HUDEP-2 (cell line): ENCODE measurements around the gene SLC16A3.
A peak's percentile ranks its signal among the peaks of the same experiment; 100 is the strongest.

ENCODE experiments used
- DNase-seq, 76 experiments: peaks; one replicate each; lab custom pipeline; 2025; ENCODE audit not compliant: unreplicated experiment in 76 of 76; lab: John Stamatoyannopoulos, UW

Gene SLC16A3

DNA sequence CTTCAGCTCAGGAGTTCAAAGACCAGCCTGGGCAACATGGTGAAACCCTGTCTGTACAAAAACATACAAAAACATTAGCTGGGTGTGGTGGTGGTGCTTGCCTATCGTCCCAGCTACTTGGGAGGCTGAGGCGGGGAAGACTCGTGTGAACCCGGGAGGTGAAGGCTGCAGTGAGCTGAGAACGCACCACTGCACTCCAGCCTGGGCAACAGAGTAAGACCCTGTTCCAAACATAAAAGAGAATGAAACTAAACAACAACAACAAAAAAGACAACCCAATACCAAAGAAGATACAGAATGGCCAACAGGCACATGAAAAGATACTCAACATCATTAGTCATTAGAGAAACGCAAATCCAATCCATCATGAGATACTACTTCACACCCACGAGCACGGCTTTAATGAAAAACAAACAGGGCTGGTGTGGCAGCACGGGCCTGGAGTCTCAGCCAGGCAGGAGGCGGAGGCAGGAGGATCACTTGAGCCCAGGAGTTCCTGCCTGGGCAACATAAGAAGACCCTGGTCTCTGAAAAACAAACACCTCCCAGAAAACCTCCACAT, 7.4 kb upstream of the SLC16A3 start:
- DNase-seq, result no peak

DNA sequence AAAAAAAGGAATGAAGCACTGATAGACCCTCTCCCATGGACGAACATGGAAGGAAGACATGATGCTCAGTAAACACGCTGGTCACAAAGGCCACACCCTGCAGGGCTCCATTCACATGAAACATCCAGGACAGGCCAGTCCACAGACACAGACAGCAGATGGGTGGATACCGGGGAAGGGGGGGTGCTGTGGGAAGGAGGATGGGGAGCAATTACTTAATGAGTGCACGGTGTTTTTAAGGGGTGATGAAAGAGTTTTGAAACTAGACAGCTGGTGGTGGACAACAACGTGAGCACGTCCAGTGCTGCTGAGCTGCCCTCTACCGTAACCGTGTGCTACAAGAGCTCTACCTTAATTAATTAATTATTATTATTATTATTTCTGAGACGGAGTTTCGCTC, 6.0 kb upstream of the SLC16A3 start:
- DNase-seq, result no peak

GRCh38 chr17:82223517-82223916, 5.3 kb upstream of the SLC16A3 start:
- DNase-seq, result no peak

DNA sequence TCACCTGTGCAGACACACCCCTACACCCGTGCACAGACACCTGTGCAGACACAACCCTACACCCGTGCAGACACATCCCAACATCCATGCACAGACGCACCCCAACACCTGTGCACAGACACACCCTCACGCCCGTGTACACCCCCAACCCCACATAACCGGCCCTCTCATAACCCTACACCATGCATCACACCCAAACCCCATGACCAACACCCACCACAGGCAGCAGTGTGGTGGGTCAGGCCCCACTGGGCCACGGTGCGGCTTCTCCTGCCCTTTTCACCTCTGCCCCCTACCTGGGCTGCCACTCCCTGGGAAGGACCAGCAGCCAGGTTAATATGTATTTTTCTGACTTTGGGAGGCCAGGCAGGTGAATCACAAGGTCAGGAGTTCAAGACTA, 4.2 kb upstream of the SLC16A3 start:
- DNase-seq, result no peak

GRCh38 chr17:82225368-82226029, 3.3 kb upstream of the SLC16A3 start:
- DNase-seq, result no peak

GRCh38 chr17:82226146-82226808, 2.6 kb upstream of the SLC16A3 start:
- DNase-seq, result no peak

- no peak for DNase-seq
These were observed 1.8 kb upstream of the SLC16A3 start for GRCh38 chr17:82226809-82227628.

DNA sequence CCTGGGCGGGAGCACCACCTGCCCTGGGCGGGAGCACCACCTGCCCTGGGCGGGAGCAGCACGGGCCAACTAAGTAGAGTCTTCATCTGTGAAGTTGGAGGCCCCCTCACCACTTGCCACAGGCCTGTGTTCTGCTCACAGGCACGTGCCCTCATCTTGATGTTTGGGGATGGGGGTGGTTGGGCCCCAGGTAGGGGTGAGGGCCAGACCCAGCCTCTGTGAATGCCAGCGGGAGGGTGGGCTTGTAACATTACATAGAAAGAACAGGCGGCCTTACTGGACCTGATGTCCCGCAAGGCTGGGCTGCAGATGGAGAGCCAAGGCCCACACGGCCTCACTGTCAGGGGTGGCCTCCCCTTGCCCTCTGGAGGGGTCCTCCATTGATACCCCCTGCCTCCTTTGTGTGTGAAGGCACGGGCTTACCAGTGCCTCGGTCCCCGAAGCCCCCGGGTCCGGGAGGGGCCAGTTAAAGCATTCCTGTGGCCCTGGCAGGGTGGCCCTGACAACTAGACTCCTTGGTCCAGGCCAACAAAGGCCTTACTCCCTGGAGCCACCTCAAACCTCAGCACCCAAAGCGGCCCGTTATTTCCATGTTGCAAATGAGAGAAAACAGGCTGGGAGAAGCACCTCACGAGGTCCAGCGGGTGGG, 1.1 kb upstream of the SLC16A3 start:
- DNase-seq, result no peak

DNA sequence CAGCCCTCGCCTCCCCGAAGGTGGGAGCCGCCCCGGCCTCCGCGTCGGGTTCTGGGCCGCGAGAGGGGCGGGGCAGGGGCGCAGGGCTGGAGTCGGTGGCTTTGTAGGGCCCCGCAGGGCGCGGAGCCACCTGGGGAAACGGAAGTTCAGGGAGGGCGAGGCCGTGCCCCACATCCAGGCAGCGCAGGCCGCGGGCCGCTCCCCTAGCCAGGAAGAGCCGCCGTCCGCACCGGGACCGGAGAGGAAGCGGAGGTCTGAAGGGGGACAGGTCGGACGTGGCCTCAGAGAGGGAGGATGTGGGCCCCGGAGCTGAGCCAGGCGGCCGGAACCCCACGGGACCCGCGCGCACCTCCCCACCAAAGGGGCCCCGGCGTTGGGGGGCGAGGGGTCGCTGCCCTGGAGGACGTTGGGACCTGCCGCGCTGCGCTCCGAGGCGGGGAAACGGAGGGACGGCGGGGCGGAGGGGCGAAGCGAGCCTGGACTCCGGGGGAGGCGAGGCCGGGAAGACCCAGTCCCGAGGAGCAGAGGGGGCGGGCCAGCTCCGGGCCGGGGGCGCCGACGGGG, 482 bp upstream of the SLC16A3 start:
- peak in 8 of 76 experiments; percentile 6 to 72 (median 28) for DNase-seq

DNA sequence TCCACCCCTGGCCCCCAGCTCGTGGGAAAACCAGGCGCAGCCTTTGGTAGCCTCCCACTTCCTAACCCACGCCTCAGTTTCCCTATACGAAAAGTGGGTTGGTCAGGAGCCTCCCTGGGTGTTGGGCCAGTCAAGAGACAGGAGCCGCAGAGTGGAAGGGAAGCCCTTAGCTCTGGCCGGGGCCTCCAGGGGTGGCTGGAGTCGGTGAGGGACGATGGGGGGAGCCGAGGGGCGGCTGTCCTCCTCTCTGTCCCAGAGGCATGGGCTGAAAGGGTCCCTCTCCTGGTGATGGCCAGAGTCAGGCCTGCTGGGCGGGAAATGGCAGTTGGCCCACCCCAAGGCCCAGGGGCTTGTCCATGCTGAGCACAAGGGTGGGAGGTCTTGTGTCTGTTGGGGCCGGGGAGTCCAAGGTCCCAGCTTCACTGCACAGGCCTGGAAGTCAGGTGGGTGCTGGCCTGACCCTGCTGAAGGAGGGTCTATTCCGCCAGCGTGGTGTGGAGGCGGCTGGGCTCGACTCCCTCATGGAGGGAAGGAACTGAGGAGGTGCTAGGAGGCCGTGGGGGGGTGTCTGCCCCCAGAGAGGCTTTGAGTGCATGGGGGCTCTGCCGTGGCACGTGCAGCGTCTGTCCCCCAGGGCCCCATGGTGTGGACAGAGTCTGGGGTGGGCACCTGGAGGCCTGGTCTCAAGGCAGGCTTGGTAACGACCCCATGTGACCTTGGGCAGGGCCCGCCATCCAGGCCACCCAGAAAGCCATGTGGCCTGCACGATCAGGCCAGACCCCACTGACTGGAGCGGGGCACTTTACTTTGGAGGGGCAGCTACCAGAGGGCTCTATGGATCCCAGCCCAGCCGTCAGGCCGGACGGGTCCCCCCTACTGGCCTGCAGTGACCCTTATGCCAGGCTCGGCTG, 1.1 kb downstream of the SLC16A3 start:
- peak in 1 of 76 experiments; percentile 57 for DNase-seq

DNA sequence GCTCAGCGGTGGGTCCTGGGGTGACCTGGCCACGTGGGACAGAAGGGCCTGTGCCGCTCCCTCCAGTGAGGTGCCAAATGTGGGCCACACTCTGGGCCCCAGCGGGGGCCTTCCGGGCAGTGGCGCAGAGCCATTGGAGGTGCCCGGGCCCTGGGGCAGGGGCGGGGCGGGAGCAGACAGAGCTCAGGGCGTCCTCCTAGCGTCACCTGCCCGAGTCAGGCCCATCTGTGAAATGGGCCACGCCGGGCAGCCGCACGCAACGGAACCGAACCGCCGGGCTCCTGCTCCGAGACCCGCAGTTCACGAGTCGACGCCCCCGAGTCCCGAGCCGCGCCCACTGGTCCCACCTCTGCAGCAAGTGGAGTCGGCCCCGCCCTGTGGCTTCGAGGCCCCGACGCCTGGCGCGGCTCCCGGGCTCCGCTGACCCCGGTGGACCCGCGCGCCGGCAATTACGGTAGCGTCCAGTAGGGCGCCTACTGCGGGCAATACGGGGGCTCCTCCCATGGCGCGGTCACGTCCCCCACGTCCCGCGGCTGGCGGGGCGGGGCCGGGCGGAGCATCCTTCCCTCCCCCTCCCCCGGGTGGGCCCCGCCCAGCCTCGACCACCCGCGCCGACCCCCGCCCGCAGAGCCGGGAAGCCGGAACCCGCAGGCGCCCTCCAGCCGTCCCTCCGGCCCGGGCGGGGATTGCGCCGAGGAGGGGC, 1.9 kb downstream of the SLC16A3 start:
- DNase-seq, result peak in 71 of 76 experiments; percentile 15 to 90 (median 67)

- no peak for DNase-seq
These were observed 2.4 kb downstream of the SLC16A3 start for GRCh38 chr17:82231312-82231561.

DNA sequence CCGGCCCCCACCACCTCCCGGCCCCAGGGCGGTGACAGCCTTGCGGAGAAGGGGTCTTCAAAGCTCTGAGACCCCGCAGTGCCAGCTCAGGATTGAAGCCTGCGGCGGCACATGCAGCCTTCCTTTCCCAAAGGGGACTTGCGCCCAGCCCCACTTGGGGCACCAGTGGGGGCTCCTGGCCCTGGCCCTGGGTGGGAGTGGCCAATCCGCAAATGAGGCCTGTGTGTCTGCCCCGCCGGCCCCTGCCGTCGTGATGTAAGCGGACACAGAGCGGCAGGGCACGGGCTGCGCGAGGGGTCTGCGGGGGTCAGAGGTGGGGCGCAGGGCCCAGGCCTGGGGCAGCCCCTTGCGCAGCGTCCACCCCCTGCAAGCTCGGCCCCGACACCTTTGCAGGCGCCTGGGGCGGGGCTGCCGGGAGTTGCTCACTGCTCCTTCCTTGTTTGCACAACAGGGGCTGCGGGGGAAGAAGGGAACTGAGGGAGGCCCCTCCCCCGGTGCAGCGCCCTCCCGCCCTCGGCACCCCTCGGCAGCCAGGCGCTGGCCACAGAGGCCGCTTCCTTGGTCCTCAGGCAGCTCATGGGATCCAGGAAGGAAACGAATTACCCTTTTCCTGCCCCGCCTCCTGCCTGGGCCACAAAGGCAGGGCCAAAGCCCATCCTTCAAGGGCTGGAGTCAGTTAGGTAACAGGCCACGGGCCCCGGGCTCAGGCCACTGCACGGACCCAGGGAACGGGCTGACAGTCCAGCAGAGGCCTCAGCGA, 2.9 kb downstream of the SLC16A3 start:
- DNase-seq, result no peak

DNA sequence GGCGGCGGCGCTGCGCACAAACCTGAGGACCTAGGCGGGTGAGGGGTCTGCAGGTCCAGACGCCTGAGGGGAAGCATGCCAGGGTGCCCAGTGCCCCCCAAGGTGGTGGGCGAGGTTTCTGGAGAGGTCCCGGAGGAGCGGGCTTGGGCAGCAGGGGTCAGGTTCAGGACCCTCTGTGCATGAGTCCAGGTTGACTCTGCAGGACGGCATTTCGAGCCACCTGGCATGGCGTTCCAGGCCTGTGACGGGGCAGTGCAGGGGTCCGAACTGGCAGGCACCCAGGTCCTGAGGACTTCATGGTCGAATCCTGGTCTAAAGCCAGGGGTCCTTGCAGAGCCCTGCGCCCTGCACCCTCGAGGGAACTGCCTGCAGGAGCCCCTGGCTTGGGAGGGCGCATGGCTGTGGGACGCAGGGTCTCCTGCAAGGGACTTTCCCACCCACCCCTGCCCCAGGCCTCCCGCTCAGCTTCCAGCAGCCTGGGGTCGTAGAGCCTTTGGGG, 3.5 kb downstream of the SLC16A3 start:
- no peak for DNase-seq

- DNase-seq, result no peak
These were observed 4.3 kb downstream of the SLC16A3 start for GRCh38 chr17:82232876-82233785.

DNA sequence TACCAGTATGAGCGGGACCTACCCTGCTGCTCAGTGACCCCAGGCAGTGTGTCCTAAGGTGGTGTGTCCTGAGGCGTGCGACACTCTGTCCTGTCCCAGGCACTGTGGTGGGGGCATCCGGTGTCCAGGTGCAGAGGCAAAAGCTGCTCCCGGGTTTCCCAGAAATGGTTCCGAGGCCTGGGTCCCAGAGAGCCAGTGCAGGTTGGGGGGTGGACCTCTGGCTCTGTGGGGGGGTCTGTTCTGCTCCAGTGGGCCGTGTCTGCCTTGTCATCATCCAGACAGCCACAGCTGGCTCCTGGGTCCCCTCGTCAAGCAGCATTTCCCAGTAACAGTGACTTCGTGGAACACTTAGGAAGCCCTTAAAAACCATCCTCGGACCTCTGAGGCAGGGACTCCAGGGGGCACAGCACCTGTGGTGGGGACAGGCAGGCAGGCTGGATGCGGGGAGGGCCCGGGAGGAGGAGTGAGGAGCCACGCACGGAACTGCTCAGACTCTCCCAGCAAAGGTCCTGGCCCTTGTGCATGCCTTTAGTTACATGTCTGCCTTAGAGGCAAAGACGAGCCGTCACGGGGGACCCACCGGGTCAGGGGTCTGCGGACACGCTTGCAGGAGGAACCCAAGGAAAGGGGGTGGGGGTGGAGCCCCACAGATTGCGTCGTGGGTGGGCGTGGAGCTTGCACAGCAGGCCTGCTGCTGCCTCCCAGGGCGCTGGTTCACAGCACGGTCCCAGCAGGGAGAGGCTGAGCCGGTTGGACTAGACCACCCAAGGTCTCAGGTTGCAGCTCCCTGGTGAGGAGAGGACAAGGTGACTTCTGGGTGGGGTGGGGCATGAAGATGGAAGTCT, 5.6 kb downstream of the SLC16A3 start:
- no peak for DNase-seq
